ENCODE data around the gene LRRK1. TPM values are rescaled to one million over a fixed set of nuclear protein-coding genes. Genes with fewer than 3 reads are reported as not detected.

LRRK1 gene
- total RNA-seq, 3 donors from 2014 or later (not counting 1 experiment from before 2014, with no cell fraction given) = 1.2 to 5.5 (median 3.2) TPM

- DNase-seq (no peak), ATAC-seq (no peak)
- peak overlapping the region; percentile 45 for H3K27ac ChIP-seq (ENCODE audit: low read length)
- H3K9me3 ChIP-seq (ENCODE audit: control insufficient read depth, insufficient read depth, low read length) = no peaks in the 10 kb centered on the region
- no peak for TF ChIP-seq CTCF (IDR thresholded peaks at IDR 0.05)
- Mint-ChIP-seq H3K36me3 (no peaks in the 10 kb centered on the region), H3K4me1 (peaks cover 0 to 12% of the 10 kb centered on the region in 2 donors), H3K9me3 (no peaks in the 10 kb centered on the region), H3K4me3 (no peak overlapping the region), H3K27me3 (ENCODE audit: low read depth in 2 of 2) (peaks cover 33 to 49% of the 10 kb centered on the region in 2 donors), H3K27ac (no peak overlapping the region)
- 77% methylated on average over 7 of the region's 7 CpGs for WGBS (ENCODE audit: insufficient coverage)
- H3K4me1 ChIP-seq (ENCODE audit: control insufficient read depth, insufficient read depth, low read length) = peaks cover 15% of the 10 kb centered on the region
- no peaks in the 10 kb centered on the region for H3K36me3 ChIP-seq (ENCODE audit: control insufficient read depth, insufficient read depth, low read length)
- H3K4me3 ChIP-seq (ENCODE audit: low read length) = no peak overlapping the region
- intact Hi-C loops (cut with micrococcal nuclease) = no loop called here
- peaks cover 3% of the 10 kb centered on the region for H3K27me3 ChIP-seq (ENCODE audit: control insufficient read depth, insufficient read depth, low read length)
These were observed 3.9 kb downstream of the LRRK1 start for GRCh38 chr15:100923076-100923475.

GRCh38 chr15:100923902-100924301 is 4.7 kb downstream of the LRRK1 start:
- H3K27ac Mint-ChIP-seq = no peak overlapping the region
- H3K4me3 Mint-ChIP-seq = no peak overlapping the region
- no peaks in the 10 kb centered on the region for H3K36me3 Mint-ChIP-seq
- peaks cover 10% of the 10 kb centered on the region for H3K4me1 ChIP-seq (ENCODE audit: control insufficient read depth, insufficient read depth, low read length)
- peaks cover 30 to 42% of the 10 kb centered on the region in 2 donors for H3K27me3 Mint-ChIP-seq (ENCODE audit: low read depth in 2 of 2)
- no peak for TF ChIP-seq CTCF (IDR thresholded peaks at IDR 0.05)
- intact Hi-C loops (cut with micrococcal nuclease) = no loop called here
- WGBS (ENCODE audit: insufficient coverage) = 94% methylated on average over 5 of the region's 5 CpGs
- H3K9me3 Mint-ChIP-seq = no peaks in the 10 kb centered on the region
- H3K27me3 ChIP-seq (ENCODE audit: control insufficient read depth, insufficient read depth, low read length) = peaks cover 3% of the 10 kb centered on the region
- H3K27ac ChIP-seq (ENCODE audit: low read length) = no peak overlapping the region
- ATAC-seq (no peak), DNase-seq (no peak)
- no peaks in the 10 kb centered on the region for H3K9me3 ChIP-seq (ENCODE audit: control insufficient read depth, insufficient read depth, low read length)
- peaks cover 0 to 8% of the 10 kb centered on the region in 2 donors for H3K4me1 Mint-ChIP-seq
- no peaks in the 10 kb centered on the region for H3K36me3 ChIP-seq (ENCODE audit: control insufficient read depth, insufficient read depth, low read length)
- no peak overlapping the region for H3K4me3 ChIP-seq (ENCODE audit: low read length)

- Mint-ChIP-seq H3K27ac (no peak overlapping the region), H3K4me1 (peaks cover 0 to 7% of the 10 kb centered on the region in 2 donors), H3K36me3 (no peaks in the 10 kb centered on the region), H3K4me3 (no peak overlapping the region), H3K9me3 (no peaks in the 10 kb centered on the region), H3K27me3 (ENCODE audit: low read depth in 2 of 2) (peaks cover 29 to 42% of the 10 kb centered on the region in 2 donors)
- Histone ChIP-seq H3K9me3 (ENCODE audit: control insufficient read depth, insufficient read depth, low read length) (no peaks in the 10 kb centered on the region), H3K4me3 (ENCODE audit: low read length) (no peak overlapping the region), H3K27ac (ENCODE audit: low read length) (no peak overlapping the region), H3K36me3 (ENCODE audit: control insufficient read depth, insufficient read depth, low read length) (no peaks in the 10 kb centered on the region), H3K4me1 (ENCODE audit: control insufficient read depth, insufficient read depth, low read length) (peaks cover 10% of the 10 kb centered on the region), H3K27me3 (ENCODE audit: control insufficient read depth, insufficient read depth, low read length) (peaks cover 3% of the 10 kb centered on the region)
- 93% methylated on average over 11 of the region's 11 CpGs for WGBS (ENCODE audit: insufficient coverage)
- intact Hi-C loops (cut with micrococcal nuclease) = no loop called here
- TF ChIP-seq CTCF (IDR thresholded peaks at IDR 0.05) = no peak
- DNase-seq (no peak), ATAC-seq (no peak)
These were observed 5.3 kb downstream of the LRRK1 start for GRCh38 chr15:100924436-100924835.

GRCh38 chr15:100925480-100925879 is 6.3 kb downstream of the LRRK1 start:
- Mint-ChIP-seq H3K27me3 (ENCODE audit: low read depth in 2 of 2) (peaks cover 24 to 35% of the 10 kb centered on the region in 2 donors), H3K27ac (no peak overlapping the region), H3K9me3 (no peaks in the 10 kb centered on the region), H3K4me3 (no peak overlapping the region), H3K4me1 (peaks cover 0 to 7% of the 10 kb centered on the region in 2 donors), H3K36me3 (no peaks in the 10 kb centered on the region)
- Histone ChIP-seq H3K4me3 (ENCODE audit: low read length) (no peak overlapping the region), H3K27me3 (ENCODE audit: control insufficient read depth, insufficient read depth, low read length) (peaks cover 3% of the 10 kb centered on the region), H3K4me1 (ENCODE audit: control insufficient read depth, insufficient read depth, low read length) (peaks cover 10% of the 10 kb centered on the region), H3K36me3 (ENCODE audit: control insufficient read depth, insufficient read depth, low read length) (no peaks in the 10 kb centered on the region), H3K9me3 (ENCODE audit: control insufficient read depth, insufficient read depth, low read length) (no peaks in the 10 kb centered on the region), H3K27ac (ENCODE audit: low read length) (no peak overlapping the region)
- WGBS (ENCODE audit: insufficient coverage) = 95% methylated on average over 8 of the region's 8 CpGs
- ATAC-seq = no peak
- intact Hi-C loops (cut with micrococcal nuclease) = no loop called here
- no peak for TF ChIP-seq CTCF (IDR thresholded peaks at IDR 0.05)
- no peak for DNase-seq

All from natural killer cell (primary cell).